GM18499 (cell line): ENCODE measurements around the gene ARL15.

Source experiments
- ATAC-seq: cut with Tn5 transposase; IDR thresholded peaks from one replicate; pipeline ENCODE4 v1.9.1; 2021; ENCODE audit warnings: moderate number of reproducible peaks; ENCODE audit not compliant: insufficient read depth, unreplicated experiment

Gene ARL15

GRCh38 chr5:54171645-54172384 lies 138.6 kb downstream of the ARL15 start:
- peak; percentile 77 for ATAC-seq

GRCh38 chr5:54165687-54166086 lies 144.7 kb downstream of the ARL15 start:
- ATAC-seq, result no peak

- ATAC-seq, result no peak
Observed at GRCh38 chr5:54162184-54162583, 148.2 kb downstream of the ARL15 start.

GRCh38 chr5:54160329-54160728 lies 150.0 kb downstream of the ARL15 start:
- ATAC-seq, result no peak

GRCh38 chr5:54159893-54160195 lies 150.5 kb downstream of the ARL15 start:
- ATAC-seq, result no peak

- ATAC-seq, result no peak
Observed at GRCh38 chr5:54159153-54159892, 151.1 kb downstream of the ARL15 start.

GRCh38 chr5:54156577-54156976 lies 153.8 kb downstream of the ARL15 start:
- ATAC-seq, result no peak

GRCh38 chr5:54150841-54151240 lies 159.5 kb downstream of the ARL15 start:
- ATAC-seq, result no peak

- ATAC-seq, result no peak
Observed at GRCh38 chr5:54148858-54149257, 161.5 kb downstream of the ARL15 start.

GRCh38 chr5:54148067-54148845 lies 162.1 kb downstream of the ARL15 start:
- no peak for ATAC-seq

GRCh38 chr5:54146916-54147315 lies 163.5 kb downstream of the ARL15 start:
- ATAC-seq, result no peak

- ATAC-seq, result no peak
Observed at GRCh38 chr5:54146390-54146789, 164.0 kb downstream of the ARL15 start.

GRCh38 chr5:54140247-54140840 lies 170.0 kb downstream of the ARL15 start:
- no peak for ATAC-seq

GRCh38 chr5:54136516-54137440 lies 173.6 kb downstream of the ARL15 start:
- no peak for ATAC-seq

- no peak for ATAC-seq
Observed at GRCh38 chr5:54135042-54135441, 175.3 kb downstream of the ARL15 start.

- ATAC-seq, result no peak
Observed at GRCh38 chr5:54133917-54134316, 176.5 kb downstream of the ARL15 start.

GRCh38 chr5:54120473-54120872 lies 189.9 kb downstream of the ARL15 start:
- no peak for ATAC-seq

- no peak for ATAC-seq
Observed at GRCh38 chr5:54117957-54118356, 192.4 kb downstream of the ARL15 start.

GRCh38 chr5:54115735-54116403 lies 194.5 kb downstream of the ARL15 start:
- ATAC-seq, result no peak
